NCI-H1105 treated with DMSO at 0.1 percent for 48 hours (cell line): ENCODE measurements around the gene CASK.
"Not testable (repeated sequence)": the region's sequence is repeated elsewhere in the genome, so short reads cannot be mapped to it uniquely, and the experiment has no call there.

Experiments used
- DNase-seq: peaks from one replicate; lab custom pipeline; 2025; lab: John Stamatoyannopoulos, UW

The CASK gene

GRCh38 chrX:41619221-41619620 lies 304.1 kb downstream of the CASK start:
- no peak for DNase-seq

- no peak for DNase-seq
Observed at GRCh38 chrX:41616935-41617334, 306.4 kb downstream of the CASK start.

GRCh38 chrX:41616255-41616654 lies 307.1 kb downstream of the CASK start:
- DNase-seq: no peak

- no peak for DNase-seq
Observed at GRCh38 chrX:41608244-41608643, 315.1 kb downstream of the CASK start.

GRCh38 chrX:41607264-41607832 lies 316.0 kb downstream of the CASK start:
- no peak for DNase-seq

- DNase-seq: not testable (repeated sequence)
Observed at GRCh38 chrX:41606057-41606456, 317.3 kb downstream of the CASK start.

GRCh38 chrX:41604766-41605543 lies 318.4 kb downstream of the CASK start:
- DNase-seq: no peak

GRCh38 chrX:41604177-41604576 lies 319.2 kb downstream of the CASK start:
- no peak for DNase-seq

- DNase-seq: no peak
Observed at GRCh38 chrX:41603596-41603995, 319.8 kb downstream of the CASK start.

GRCh38 chrX:41602816-41603345 lies 320.5 kb downstream of the CASK start:
- DNase-seq: no peak

- DNase-seq: no peak
Observed at GRCh38 chrX:41600291-41600690, 323.1 kb downstream of the CASK start.

- DNase-seq: no peak
Observed at GRCh38 chrX:41599507-41599906, 323.8 kb downstream of the CASK start.

GRCh38 chrX:41596596-41596995 lies 326.8 kb downstream of the CASK start:
- DNase-seq: no peak

- DNase-seq: no peak
Observed at GRCh38 chrX:41594634-41595033, 328.7 kb downstream of the CASK start.

- DNase-seq: no peak
Observed at GRCh38 chrX:41591906-41592305, 331.4 kb downstream of the CASK start.

GRCh38 chrX:41590641-41591040 lies 332.7 kb downstream of the CASK start:
- DNase-seq: no peak

- no peak for DNase-seq
Observed at GRCh38 chrX:41589634-41590270, 333.6 kb downstream of the CASK start.

GRCh38 chrX:41588271-41588670 lies 335.1 kb downstream of the CASK start:
- DNase-seq: no peak

GRCh38 chrX:41580423-41581064 lies 342.8 kb downstream of the CASK start:
- no peak for DNase-seq

- DNase-seq: no peak
Observed at GRCh38 chrX:41563876-41564275, 359.5 kb downstream of the CASK start.

- DNase-seq: no peak
Observed at GRCh38 chrX:41561045-41561444, 362.3 kb downstream of the CASK start.

- DNase-seq: no peak
Observed at GRCh38 chrX:41559235-41560052, 363.9 kb downstream of the CASK start.
